Keratinocyte (primary cell): ENCODE measurements around the gene GC. TPM values are rescaled to one million over a fixed set of nuclear protein-coding genes. Genes with fewer than 3 reads are reported as not detected.

Experiments
- DNase-seq: peaks from one replicate; pipeline ENCODE4 v3.0.0-alpha.2; 2011; ENCODE audit warnings: low read depth, missing footprints, low spot score
- FAIRE-seq: peaks from 2 replicates; lab custom pipeline; 2011; peaks lifted over from hg19 to GRCh38; lab: Jason Lieb, UNC
- H2AFZ ChIP-seq: 2 replicates; pipeline ENCODE4 v1.6.0; 2012; ENCODE audit warnings: low read length, control low read depth, inconsistent platforms; ENCODE audit not compliant: control insufficient read depth
- H3K27ac ChIP-seq: 2 replicates; pipeline ENCODE4 v1.5.1; 2011; ENCODE audit warnings: low read length; ENCODE audit not compliant: control insufficient read depth, insufficient read depth
- H3K27me3 ChIP-seq: 3 replicates; pipeline ENCODE4 v1.6.0; 2011; ENCODE audit warnings: low read length; ENCODE audit not compliant: control insufficient read depth, insufficient read depth; ENCODE audit errors: extremely low read depth
- H3K36me3 ChIP-seq, 2 experiments: 2 replicates in 1 of 2; 3 replicates in 1 of 2; pipeline ENCODE4 v1.5.1; 2011; ENCODE audit warnings: low read length in 2 of 2, mild to moderate bottlenecking in 1 of 2; ENCODE audit not compliant: control insufficient read depth in 2 of 2, insufficient read depth in 2 of 2; ENCODE audit errors: extremely low read depth in 1 of 2
- H3K4me1 ChIP-seq: 3 replicates; pipeline ENCODE4 v1.5.1; 2011; ENCODE audit warnings: low read length; ENCODE audit not compliant: control insufficient read depth, insufficient read depth; ENCODE audit errors: extremely low read depth
- H3K4me2 ChIP-seq: 3 replicates; pipeline ENCODE4 v1.6.0; 2011; ENCODE audit warnings: low read depth, low read length; ENCODE audit not compliant: control insufficient read depth, insufficient read depth; ENCODE audit errors: extremely low read depth
- H3K4me3 ChIP-seq, 3 experiments: fragments of 200-600 bp in 1 of 3; sonication (generic) in 1 of 3; 2 replicates in 2 of 3; 3 replicates in 1 of 3; pipeline ENCODE4 v1.5.1; 2011 to 2016; ENCODE audit warnings: low read length in 3 of 3, mild to moderate bottlenecking in 3 of 3, control low read depth in 2 of 3, inconsistent platforms in 1 of 3, low read depth in 1 of 3, mixed read lengths in 1 of 3, mixed run types in 1 of 3, moderate library complexity in 1 of 3; ENCODE audit not compliant: control insufficient read depth in 2 of 3, insufficient read depth in 2 of 3; ENCODE audit errors: extremely low read depth in 1 of 3
- H3K79me2 ChIP-seq: 2 replicates; pipeline ENCODE4 v1.6.0; 2012; ENCODE audit warnings: low read length; ENCODE audit not compliant: control insufficient read depth, insufficient read depth
- H3K9ac ChIP-seq: 3 replicates; pipeline ENCODE4 v1.6.0; 2011; ENCODE audit warnings: low read length; ENCODE audit not compliant: control insufficient read depth, insufficient read depth; ENCODE audit errors: extremely low read depth
- H3K9me1 ChIP-seq: 3 replicates; pipeline ENCODE4 v1.6.0; 2011; ENCODE audit warnings: low read length; ENCODE audit not compliant: control insufficient read depth, insufficient read depth; ENCODE audit errors: extremely low read depth
- H3K9me3 ChIP-seq: 2 replicates; pipeline ENCODE4 v1.5.1; 2012; ENCODE audit warnings: low read depth, low read length; ENCODE audit not compliant: control insufficient read depth
- H4K20me1 ChIP-seq: 3 replicates; pipeline ENCODE4 v1.6.0; 2011; ENCODE audit warnings: low read length; ENCODE audit not compliant: control insufficient read depth, insufficient read depth; ENCODE audit errors: extremely low read depth
- EZH2 ChIP-seq: IDR thresholded peaks from one replicate; pipeline ENCODE4 v1.6.1; 2012; ENCODE audit warnings: inconsistent platforms, mild to moderate bottlenecking, low read length, moderate library complexity
- dilution Hi-C: fragments of 300-500 bp; cut with MboI; formaldehyde crosslinking; loops from one replicate; pipeline ENCODE4 v1.7.0; 2020; ENCODE audit warnings: low sequenced_read_pairs; ENCODE audit not compliant: extremely low pct_ligation_motif_present
- polyA plus RNA-seq, 5 experiments: library from polyadenylated mRNA; depleted of rRNA in 3 of 5; stranded (reverse) in 3 of 5; stranded (forward) in 1 of 5; unstranded in 1 of 5; fragments of >200 nt; gene quantifications; 1 replicate in 1 of 5; 2 replicates in 3 of 5; 3 replicates in 1 of 5; pipeline versions ENCODE4 v1.2.1 to v1.2.3, GENCODE V29; 2011 to 2012; ENCODE audit warnings: missing spikeins in 2 of 5, low read depth in 1 of 5, low replicate concordance in 1 of 5
- TF ChIP-seq, protein P1 (sequence below), 3 experiments: IDR thresholded peaks in 1 of 3; conservative IDR thresholded peaks in 1 of 3; optimal IDR thresholded peaks in 1 of 3; 2 replicates in 2 of 3; 3 replicates in 1 of 3; pipeline versions ENCODE3 to v1.5.1; 2011; ENCODE audit warnings: low read length in 3 of 3, mild to moderate bottlenecking in 3 of 3, moderate library complexity in 2 of 3, control low read depth in 1 of 3, inconsistent platforms in 1 of 3; ENCODE audit not compliant: insufficient read depth in 2 of 3; ENCODE audit errors: extremely low read depth in 1 of 3

Gene GC
- polyA plus RNA-seq, 1 donor (not counting 4 experiments of a cell fraction or from before 2014, with no cell fraction given), result not detected

DNA sequence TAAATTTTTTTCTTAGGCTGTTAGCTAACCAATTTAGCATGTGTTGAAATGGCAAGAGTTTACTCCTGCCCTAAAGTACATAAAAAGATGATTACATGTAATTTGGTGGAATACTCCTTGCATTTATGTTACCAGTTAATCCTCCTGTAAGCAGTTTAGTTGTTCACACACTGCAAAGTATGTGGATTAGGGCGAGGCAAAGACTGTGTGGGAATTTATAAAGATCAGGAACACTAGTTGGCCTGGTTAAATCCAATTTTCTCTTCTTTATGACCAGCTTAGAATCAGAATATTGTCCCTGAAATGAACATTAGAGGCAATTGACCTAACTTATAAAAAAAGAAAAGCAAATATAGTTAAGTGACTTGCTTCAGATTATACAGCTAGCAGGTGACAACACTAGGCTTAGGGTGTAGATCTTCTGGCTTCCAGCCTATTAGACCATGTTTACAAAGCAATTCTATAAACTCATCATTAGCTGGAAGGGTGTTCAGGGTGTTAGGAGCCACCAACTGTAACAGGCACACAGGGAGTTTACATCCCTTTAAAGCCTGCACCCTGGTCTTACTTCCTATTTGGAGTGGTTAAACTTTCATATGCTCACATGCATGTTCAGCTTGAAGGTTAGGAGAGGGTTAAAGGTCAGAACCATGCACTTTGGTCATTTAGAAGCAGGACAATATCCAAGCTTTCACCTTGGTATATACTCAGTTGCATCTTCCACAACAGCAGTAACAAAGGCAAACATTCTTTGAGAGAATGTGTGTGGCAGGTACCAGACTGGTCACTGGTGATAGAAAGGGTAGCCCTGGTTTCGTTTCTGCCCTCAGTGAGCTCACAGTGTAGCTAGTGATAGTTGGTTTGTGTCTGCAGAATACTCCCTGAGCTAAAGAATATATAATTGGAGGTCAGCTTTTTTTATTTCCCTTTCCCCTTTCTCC lies 72.6 kb downstream of the GC start:
- no peaks in the 10 kb centered on the region for H4K20me1 ChIP-seq
- no peaks in the 10 kb centered on the region for H3K4me1 ChIP-seq
- H3K27ac ChIP-seq, result no peak overlapping the region
- H3K4me2 ChIP-seq, result no peak overlapping the region
- no peak overlapping the region for H3K9ac ChIP-seq
- TF ChIP-seq EZH2, result no peak
- TF ChIP-seq, protein P1, sequence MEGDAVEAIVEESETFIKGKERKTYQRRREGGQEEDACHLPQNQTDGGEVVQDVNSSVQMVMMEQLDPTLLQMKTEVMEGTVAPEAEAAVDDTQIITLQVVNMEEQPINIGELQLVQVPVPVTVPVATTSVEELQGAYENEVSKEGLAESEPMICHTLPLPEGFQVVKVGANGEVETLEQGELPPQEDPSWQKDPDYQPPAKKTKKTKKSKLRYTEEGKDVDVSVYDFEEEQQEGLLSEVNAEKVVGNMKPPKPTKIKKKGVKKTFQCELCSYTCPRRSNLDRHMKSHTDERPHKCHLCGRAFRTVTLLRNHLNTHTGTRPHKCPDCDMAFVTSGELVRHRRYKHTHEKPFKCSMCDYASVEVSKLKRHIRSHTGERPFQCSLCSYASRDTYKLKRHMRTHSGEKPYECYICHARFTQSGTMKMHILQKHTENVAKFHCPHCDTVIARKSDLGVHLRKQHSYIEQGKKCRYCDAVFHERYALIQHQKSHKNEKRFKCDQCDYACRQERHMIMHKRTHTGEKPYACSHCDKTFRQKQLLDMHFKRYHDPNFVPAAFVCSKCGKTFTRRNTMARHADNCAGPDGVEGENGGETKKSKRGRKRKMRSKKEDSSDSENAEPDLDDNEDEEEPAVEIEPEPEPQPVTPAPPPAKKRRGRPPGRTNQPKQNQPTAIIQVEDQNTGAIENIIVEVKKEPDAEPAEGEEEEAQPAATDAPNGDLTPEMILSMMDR (optimal IDR thresholded peaks at IDR 0.05 in 1 of 3, IDR thresholded peaks at IDR 0.05 in 1 of 3, conservative IDR thresholded peaks at IDR 0.05 in 1 of 3; ENCODE audit: extremely low read depth in 1 of 3, insufficient read depth in 2 of 3, low read length in 3 of 3), result no peak
- no peaks in the 10 kb centered on the region for H3K27me3 ChIP-seq
- no peaks in the 10 kb centered on the region for H3K36me3 ChIP-seq
- DNase-seq (no peak), FAIRE-seq (no peak)
- no peaks in the 10 kb centered on the region for H3K79me2 ChIP-seq
- dilution Hi-C loops, result no loop called here
- no peaks in the 10 kb centered on the region for H3K9me1 ChIP-seq
- no peaks in the 10 kb centered on the region for H3K9me3 ChIP-seq
- H2AFZ ChIP-seq, result no peak overlapping the region
- H3K4me3 ChIP-seq, result no peak overlapping the region

DNA sequence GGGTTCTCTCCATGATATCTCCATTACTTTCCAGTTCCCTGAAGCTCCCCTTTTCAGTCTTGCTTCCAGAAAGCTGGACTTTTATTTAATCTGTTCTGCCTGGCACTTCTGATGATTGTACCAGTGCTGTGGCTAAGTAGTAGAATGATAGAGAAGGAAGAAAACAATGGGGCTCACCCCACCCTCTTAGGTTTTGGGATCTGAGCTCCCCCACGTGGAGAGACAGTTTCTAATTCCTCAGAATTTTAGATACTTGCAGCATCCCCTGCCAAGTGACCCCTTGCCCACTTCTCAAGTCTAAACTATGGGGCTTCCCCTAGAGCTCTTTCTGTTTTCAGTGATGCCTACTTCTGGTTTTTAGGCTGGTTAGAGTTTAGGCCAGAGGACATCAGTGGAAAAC lies 73.9 kb downstream of the GC start:
- H3K9me1 ChIP-seq, result no peaks in the 10 kb centered on the region
- no peak overlapping the region for H3K4me3 ChIP-seq
- no peaks in the 10 kb centered on the region for H3K27me3 ChIP-seq
- no peaks in the 10 kb centered on the region for H3K9me3 ChIP-seq
- no peak for DNase-seq
- no peaks in the 10 kb centered on the region for H4K20me1 ChIP-seq
- FAIRE-seq, result no peak
- no peak overlapping the region for H3K4me2 ChIP-seq
- no peaks in the 10 kb centered on the region for H3K4me1 ChIP-seq
- no peak overlapping the region for H3K27ac ChIP-seq
- no peak for TF ChIP-seq EZH2
- TF ChIP-seq, protein P1 (optimal IDR thresholded peaks at IDR 0.05 in 1 of 3, IDR thresholded peaks at IDR 0.05 in 1 of 3, conservative IDR thresholded peaks at IDR 0.05 in 1 of 3; ENCODE audit: extremely low read depth in 1 of 3, insufficient read depth in 2 of 3, low read length in 3 of 3), result no peak
- no peak overlapping the region for H3K9ac ChIP-seq
- no peaks in the 10 kb centered on the region for H3K36me3 ChIP-seq
- no peaks in the 10 kb centered on the region for H3K79me2 ChIP-seq
- dilution Hi-C loops, result no loop called here
- H2AFZ ChIP-seq, result no peak overlapping the region
